Choroid plexus epithelial cell (primary cell): Measurements from ENCODE around the gene ATP6V0B.
A peak's percentile ranks its signal among the peaks of the same experiment; 100 is the strongest.

Experiments used
- DNase-seq: peaks from one replicate; pipeline ENCODE4 v3.0.0-alpha.2; 2010; ENCODE audit warnings: low read depth
- H3K4me3 ChIP-seq: 2 replicates; pipeline ENCODE4 v1.5.1; 2011; ENCODE audit warnings: low read depth, mild to moderate bottlenecking, control low read depth, low read length, moderate library complexity
- TF ChIP-seq, protein P1 (sequence below): conservative IDR thresholded peaks from 2 replicates; pipeline ENCODE4 v1.5.1; 2011; ENCODE audit warnings: low read depth, mild to moderate bottlenecking, control low read depth, inconsistent platforms, low read length, moderate library complexity

The ATP6V0B gene

DNA sequence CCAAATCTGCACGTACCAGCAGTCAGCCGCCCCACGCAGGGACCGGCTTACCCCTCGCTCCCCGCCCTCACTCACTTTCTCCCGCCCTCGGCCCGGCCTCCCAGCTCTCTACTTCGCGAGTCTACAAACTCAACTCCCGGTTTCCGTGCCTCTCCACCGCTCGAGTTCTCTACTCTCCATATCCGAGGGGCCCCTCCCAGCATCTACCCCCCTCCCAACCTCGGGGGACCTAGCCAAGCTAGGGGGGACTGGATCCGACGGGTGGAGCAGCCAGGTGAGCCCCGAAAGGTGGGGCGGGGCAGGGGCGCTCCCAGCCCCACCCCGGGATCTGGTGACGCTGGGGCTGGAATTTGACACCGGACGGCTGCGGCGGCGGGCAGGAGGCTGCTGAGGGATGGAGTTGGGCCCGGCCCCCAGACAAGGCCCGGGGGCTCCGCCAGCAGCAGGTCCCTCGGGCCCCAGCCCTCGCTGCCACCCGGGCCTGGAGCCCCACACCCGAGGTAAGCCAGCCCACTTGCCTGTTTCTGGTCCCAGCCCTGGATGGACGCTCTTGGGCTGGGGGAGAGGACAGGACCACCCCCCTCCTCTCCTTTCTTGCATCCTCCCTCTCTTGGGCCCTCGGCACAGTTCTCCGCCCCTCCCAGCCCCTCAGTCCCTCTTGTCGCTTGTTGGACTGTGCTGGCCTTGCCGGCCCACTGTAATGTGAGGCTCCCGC lies 41.2 kb upstream of the ATP6V0B start, which contains the start of gene ARTN:
ARTN (plus strand) TSS at position 416 of the 715 bp plus-strand sequence. CDS start 1,856 bp downstream, outside the sequence.
- TF ChIP-seq, protein P1, sequence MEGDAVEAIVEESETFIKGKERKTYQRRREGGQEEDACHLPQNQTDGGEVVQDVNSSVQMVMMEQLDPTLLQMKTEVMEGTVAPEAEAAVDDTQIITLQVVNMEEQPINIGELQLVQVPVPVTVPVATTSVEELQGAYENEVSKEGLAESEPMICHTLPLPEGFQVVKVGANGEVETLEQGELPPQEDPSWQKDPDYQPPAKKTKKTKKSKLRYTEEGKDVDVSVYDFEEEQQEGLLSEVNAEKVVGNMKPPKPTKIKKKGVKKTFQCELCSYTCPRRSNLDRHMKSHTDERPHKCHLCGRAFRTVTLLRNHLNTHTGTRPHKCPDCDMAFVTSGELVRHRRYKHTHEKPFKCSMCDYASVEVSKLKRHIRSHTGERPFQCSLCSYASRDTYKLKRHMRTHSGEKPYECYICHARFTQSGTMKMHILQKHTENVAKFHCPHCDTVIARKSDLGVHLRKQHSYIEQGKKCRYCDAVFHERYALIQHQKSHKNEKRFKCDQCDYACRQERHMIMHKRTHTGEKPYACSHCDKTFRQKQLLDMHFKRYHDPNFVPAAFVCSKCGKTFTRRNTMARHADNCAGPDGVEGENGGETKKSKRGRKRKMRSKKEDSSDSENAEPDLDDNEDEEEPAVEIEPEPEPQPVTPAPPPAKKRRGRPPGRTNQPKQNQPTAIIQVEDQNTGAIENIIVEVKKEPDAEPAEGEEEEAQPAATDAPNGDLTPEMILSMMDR: no peak
- no peak for DNase-seq
- peak within 1 kb of the TSS; percentile 55 for H3K4me3 ChIP-seq

DNA sequence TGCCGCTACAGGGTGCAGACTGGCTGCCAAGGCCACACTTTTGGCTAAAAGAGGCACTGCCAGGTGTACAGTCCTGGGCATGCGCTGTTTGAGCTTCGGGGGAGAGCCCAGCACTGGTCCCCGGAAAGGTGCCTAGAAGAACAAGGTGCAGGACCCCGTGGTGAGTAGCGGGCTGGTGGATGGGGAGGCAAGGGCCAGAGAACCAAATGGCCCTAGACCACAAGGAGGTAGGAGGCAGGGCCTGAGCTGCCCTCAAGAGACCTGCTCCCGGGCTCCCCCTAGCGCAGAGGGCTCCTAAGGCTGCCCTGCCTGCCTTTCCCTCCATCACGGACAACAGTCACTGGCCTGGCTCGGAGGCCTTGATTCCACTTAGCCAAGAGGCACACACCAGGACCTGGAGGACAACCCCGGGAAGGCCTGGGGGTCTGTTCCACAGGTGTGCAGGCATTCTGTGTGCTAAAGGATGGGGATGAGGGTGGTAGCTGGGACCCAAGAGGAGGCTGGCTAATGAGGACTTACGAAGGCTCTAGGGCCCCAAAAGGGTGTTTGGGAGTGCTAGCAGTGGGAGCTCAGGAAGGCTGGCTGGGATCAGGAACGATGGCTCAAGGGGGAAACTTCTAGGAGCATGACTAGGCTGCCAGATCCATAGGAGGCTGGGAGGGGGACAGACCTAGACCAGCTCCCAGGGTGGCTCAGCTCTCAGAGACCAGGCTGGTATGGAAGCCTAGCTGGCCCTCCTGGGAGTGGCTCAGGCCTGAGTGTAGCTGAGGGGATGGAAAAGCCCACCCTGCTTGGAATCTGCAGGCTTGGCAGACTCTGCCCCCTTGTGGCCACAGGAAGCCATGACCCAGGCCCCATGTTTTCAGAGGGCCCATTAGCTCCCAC lies 40.4 kb upstream of the ATP6V0B start:
- peak overlapping the region; percentile 55 for H3K4me3 ChIP-seq
- TF ChIP-seq, protein P1: peak; percentile 94
- DNase-seq: peak; percentile 72

DNA sequence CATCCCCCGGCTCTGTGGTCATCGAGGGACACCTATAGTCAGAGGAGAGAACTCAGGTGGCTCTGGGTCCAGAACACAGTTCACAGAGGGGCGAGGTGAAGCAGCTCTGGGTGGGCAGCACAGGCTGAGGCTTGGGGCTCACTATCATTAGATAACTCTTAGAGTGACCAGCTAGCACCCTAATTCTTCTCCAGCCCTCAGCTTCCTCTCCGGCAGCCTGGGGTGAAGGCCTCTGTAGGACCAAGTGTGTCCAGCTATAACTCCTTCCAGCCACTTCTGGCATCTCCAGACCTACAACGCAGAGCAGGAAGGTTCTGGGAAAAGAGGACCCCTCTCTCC lies 39.8 kb upstream of the ATP6V0B start:
- TF ChIP-seq, protein P1: no peak
- DNase-seq: no peak
- H3K4me3 ChIP-seq: no peak overlapping the region

DNA sequence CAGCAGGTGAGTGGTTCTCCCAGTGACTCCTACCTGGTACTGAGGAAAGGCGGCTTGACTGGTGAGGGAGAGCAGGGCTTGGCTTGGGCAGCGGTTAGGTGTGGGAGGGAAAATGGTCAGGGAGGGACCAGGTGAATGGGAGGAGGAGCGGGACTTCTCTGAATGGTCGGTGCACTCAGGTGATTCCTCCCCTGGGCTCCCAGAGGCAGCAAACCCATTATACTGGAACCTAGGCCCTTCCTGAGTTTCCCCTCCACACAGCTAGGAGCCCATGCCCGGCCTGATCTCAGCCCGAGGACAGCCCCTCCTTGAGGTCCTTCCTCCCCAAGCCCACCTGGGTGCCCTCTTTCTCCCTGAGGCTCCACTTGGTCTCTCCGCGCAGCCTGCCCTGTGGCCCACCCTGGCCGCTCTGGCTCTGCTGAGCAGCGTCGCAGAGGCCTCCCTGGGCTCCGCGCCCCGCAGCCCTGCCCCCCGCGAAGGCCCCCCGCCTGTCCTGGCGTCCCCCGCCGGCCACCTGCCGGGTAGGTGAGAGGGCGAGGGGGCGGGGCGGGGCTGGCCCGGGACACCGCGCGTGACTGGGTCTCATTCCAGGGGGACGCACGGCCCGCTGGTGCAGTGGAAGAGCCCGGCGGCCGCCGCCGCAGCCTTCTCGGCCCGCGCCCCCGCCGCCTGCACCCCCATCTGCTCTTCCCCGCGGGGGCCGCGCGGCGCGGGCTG lies 38.9 kb upstream of the ATP6V0B start:
- TF ChIP-seq, protein P1: no peak
- peak overlapping the region; percentile 46 for H3K4me3 ChIP-seq
- DNase-seq: no peak

DNA sequence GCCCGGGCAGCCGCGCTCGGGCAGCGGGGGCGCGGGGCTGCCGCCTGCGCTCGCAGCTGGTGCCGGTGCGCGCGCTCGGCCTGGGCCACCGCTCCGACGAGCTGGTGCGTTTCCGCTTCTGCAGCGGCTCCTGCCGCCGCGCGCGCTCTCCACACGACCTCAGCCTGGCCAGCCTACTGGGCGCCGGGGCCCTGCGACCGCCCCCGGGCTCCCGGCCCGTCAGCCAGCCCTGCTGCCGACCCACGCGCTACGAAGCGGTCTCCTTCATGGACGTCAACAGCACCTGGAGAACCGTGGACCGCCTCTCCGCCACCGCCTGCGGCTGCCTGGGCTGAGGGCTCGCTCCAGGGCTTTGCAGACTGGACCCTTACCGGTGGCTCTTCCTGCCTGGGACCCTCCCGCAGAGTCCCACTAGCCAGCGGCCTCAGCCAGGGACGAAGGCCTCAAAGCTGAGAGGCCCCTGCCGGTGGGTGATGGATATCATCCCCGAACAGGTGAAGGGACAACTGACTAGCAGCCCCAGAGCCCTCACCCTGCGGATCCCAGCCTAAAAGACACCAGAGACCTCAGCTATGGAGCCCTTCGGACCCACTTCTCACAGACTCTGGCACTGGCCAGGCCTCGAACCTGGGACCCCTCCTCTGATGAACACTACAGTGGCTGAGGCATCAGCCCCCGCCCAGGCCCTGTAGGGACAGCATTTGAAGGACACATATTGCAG lies 38.2 kb upstream of the ATP6V0B start:
- TF ChIP-seq, protein P1: peak; percentile 22
- peak overlapping the region; percentile 46 for H3K4me3 ChIP-seq
- DNase-seq: no peak

DNA sequence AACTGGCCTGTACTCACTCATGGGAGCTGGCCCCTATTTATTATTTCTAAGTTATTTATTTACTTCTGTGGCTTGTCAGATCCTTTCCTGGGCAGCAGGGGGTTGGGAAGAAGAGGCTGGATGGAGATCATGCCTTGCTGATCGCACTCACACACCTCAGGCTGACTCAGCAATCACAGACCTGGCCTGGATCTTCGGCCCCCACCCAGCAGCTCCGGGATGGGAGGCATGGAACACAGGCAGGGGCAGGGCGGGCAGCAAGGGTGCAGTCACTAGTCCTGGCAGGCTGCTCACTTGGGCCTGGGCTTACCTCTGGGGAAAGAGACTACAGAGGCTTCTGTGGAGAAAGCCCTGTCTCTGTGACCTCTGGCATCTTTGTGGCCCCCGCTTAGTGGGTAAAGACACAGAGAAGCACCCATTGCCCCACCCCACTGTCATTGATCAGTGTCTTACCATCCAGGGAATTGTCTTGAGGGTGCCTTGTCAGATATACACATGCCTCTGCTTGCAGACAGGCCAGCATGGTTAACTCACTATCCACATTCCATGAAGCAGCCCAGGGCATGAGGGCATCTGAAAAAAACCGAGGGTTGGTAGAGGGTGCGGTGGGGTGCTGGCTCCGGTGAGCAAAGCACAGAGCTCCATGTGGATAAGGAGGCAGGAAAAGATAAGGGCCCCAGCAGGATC lies 37.4 kb upstream of the ATP6V0B start:
- TF ChIP-seq, protein P1: no peak
- no peak for DNase-seq
- no peak overlapping the region for H3K4me3 ChIP-seq
